Heart left ventricle (tissue), 16 donors: ENCODE measurements around the gene KRTAP19-6. TPM values are rescaled to one million over a fixed set of nuclear protein-coding genes. Genes with fewer than 3 reads are reported as not detected.
"Not testable (repeated sequence)": the region's sequence is repeated elsewhere in the genome, so short reads cannot be mapped to it uniquely, and the experiment has no call there.

Experiments
- ATAC-seq, 4 donors: fragments of 200-7000 bp; cut with Tn5 transposase; one replicate each; pipeline ENCODE4 v1.9.1; 2020 to 2022; ENCODE audit warnings: moderate library complexity in 4 of 4, mild to moderate bottlenecking in 3 of 4, moderate number of reproducible peaks in 1 of 4
- DNase-seq, 5 donors: peaks; one replicate each; pipeline ENCODE4 v3.0.0-alpha.2; 2020
- H3K27ac ChIP-seq, 12 donors: fragments of 200-600 bp; sonication (generic) in 4 of 12; one replicate each; pipeline versions ENCODE4 v1.5.0 to v1.8.0; 2016 to 2022; ENCODE audit warnings: mild to moderate bottlenecking in 2 of 12
- H3K27me3 ChIP-seq, 9 donors: fragments of 200-600 bp; sonication (generic) in 2 of 9; one replicate each; pipeline versions ENCODE4 v1.5.1 to v1.8.0; 2016 to 2022; ENCODE audit warnings: mild to moderate bottlenecking in 3 of 9
- H3K36me3 ChIP-seq, 9 donors: fragments of 200-600 bp; sonication (generic) in 2 of 9; one replicate each; pipeline versions ENCODE4 v1.5.0 to v1.8.0; 2018 to 2022; ENCODE audit warnings: mild to moderate bottlenecking in 2 of 9
- H3K4me1 ChIP-seq, 12 donors: fragments of 200-600 bp; sonication (generic) in 4 of 12; one replicate each; pipeline versions ENCODE4 v1.5.0 to v1.8.0; 2016 to 2022; ENCODE audit warnings: mild to moderate bottlenecking in 3 of 12
- H3K4me3 ChIP-seq, 12 donors: fragments of 200-600 bp; sonication (generic) in 4 of 12; one replicate each; pipeline versions ENCODE4 v1.5.0 to v1.8.0; 2017 to 2022; ENCODE audit warnings: mild to moderate bottlenecking in 9 of 12, moderate library complexity in 4 of 12
- H3K9me3 ChIP-seq, 12 donors: fragments of 200-600 bp; sonication (generic) in 4 of 12; one replicate each; pipeline versions ENCODE4 v1.5.0 to v1.8.0; 2016 to 2022; ENCODE audit warnings: mild to moderate bottlenecking in 1 of 12
- CTCF ChIP-seq, 12 donors: fragments of 200-600 bp; sonication (generic) in 4 of 12; IDR thresholded peaks; one replicate each; pipeline versions ENCODE4 v1.5.0 to v1.8.0; 2018 to 2022; ENCODE audit warnings: antibody characterized with exemption in 12 of 12, mild to moderate bottlenecking in 5 of 12
- POLR2A ChIP-seq, 2 donors: fragments of 450-650 bp; IDR thresholded peaks; one replicate each; pipeline ENCODE4 v1.6.1; 2017; ENCODE audit warnings: antibody characterized with exemption in 2 of 2, mild to moderate bottlenecking in 2 of 2, moderate library complexity in 2 of 2
- WGBS, 4 donors: extraction: QIAGEN DNeasy Blood & Tissue Kit in 2 of 4; methylation state at CpG; one replicate each; pipeline versions ENCODE4 v1.1.5 to v1.1.7; 2013 to 2018; 5-methylcytosine and 5-hydroxymethylcytosine counted together
- intact Hi-C, 10 donors: fragments of 100-400 bp; cut with DNase I; formaldehyde crosslinking; loops; one replicate each; pipeline versions ENCODE4 v1.11.1 to v1.14.2; 2022
- polyA plus RNA-seq, 2 donors: library from polyadenylated mRNA; stranded (reverse); fragments of 200-250 nt; gene quantifications; one replicate each; pipeline ENCODE4 v1.2.3, GENCODE V29; 2013
- total RNA-seq, 9 donors: library from RNA; depleted of rRNA in 2 of 9; stranded (reverse); fragments of >200 nt in 2 of 9; fragmentation: NEBNext Ultra II Directional in 3 of 9; extraction: Animal tissue kit (Norgen Biotek cat#: 25700) in 3 of 9; gene quantifications; one replicate each; pipeline versions ENCODE4 v1.1.0 to v1.2.4, GENCODE V29; 2016 to 2023
- donor health status: ischemic (EF 13 %, LVEDD 7.1; RV severe dilation, severe dysfunction).
- donor health status: healthy with polysubstance abuse.
- donor health status: DM: no; HTN: yes; CAD: no.
- donor health status: DM: no; HTN: no; CAD: no.
- donor health status: ischemic (EF 25% LVEDD 6.9; RV normal size, moderate dysfunction).
- donor health status: ischemic (EF 25% LVEDD 5.7; RV mildly dilated, moderate dysfunction).
- donor health status: healthy.
- donor health status: DM: yes; HTN: yes; CAD: no.
- donor health status: ischemic (EF 35%, LVEDD 5.7; RV mildly dilated, moderate dysfunction).
- donor health status: nonischemic (EF 11% LVEDD 7.7; RV severe dilation, severe dysfunction).
- donor health status: DM: yes; HTN: yes; CAD: no.
- donor health status: PGD.
- donor health status: ischemic (EF 29% LVEDD 5.4; RV normal size, mild dysfunction).
- donor health status: nonischemic (EF 23%, LVEDD 6.1; RV moderate dilation, normal function).

KRTAP19-6 gene
- total and polyA plus RNA-seq, 11 donors = not detected

DNA sequence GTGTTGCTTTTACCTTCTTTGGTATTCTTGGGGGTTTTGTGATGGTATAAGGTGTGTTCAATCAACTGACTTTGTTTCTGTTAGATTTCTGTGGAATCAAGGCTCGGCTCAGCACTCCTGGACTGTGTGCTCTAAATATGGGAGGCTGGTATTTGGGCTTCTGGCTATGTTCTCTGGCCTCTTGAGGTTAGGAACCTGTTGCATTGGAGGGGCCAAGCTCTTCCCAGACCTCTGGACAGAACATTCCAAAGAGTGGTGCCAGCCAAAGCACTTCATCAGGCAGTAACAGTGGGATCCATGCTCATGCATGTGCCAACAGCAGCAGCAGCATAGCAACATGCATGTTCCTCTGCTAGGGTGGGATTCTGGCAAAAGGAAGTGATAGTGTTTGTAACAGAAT lies 11.1 kb upstream of the KRTAP19-6 start:
- peak in 2 of 4 donors; percentile 65 to 69 for ATAC-seq
- Histone ChIP-seq H3K36me3 (no peaks in the 10 kb centered on the region), H3K27me3 (no peaks in the 10 kb centered on the region), H3K27ac (no peak overlapping the region), H3K9me3 (peaks cover 0 to 12% (median 0%) of the 10 kb centered on the region in 12 donors), H3K4me1 (no peaks in the 10 kb centered on the region), H3K4me3 (no peak overlapping the region)
- no peak for DNase-seq
- TF ChIP-seq POLR2A (IDR thresholded peaks at IDR 0.05) (no peak), CTCF (IDR thresholded peaks at IDR 0.05) (no peak)
- intact Hi-C loops = loop anchor here in 1 of 10 donors (5.0 kb wide), 1 partner anchor 140 kb away; no protein-coding TSS in a partner anchor
- WGBS, 4 donors = 38 to 68% (median 46%) methylated on average over 1 of the region's 1 CpG

GRCh38 chr21:30518876-30519275 lies 22.8 kb downstream of the KRTAP19-6 start:
- no peak overlapping the region for H3K4me3 ChIP-seq
- H3K9me3 ChIP-seq = peaks cover 0 to 7% (median 0%) of the 10 kb centered on the region in 12 donors
- no peaks in the 10 kb centered on the region for H3K27me3 ChIP-seq
- intact Hi-C loops = no loop called here
- no peak overlapping the region for H3K27ac ChIP-seq
- no peaks in the 10 kb centered on the region for H3K36me3 ChIP-seq
- ATAC-seq (no peak), DNase-seq (no peak)
- 46 to 62% (median 53%) methylated on average over 1 of the region's 1 CpG for WGBS, 4 donors
- no peak for TF ChIP-seq CTCF (IDR thresholded peaks at IDR 0.05)
- TF ChIP-seq POLR2A (IDR thresholded peaks at IDR 0.05) = no peak
- H3K4me1 ChIP-seq = no peaks in the 10 kb centered on the region

- Histone ChIP-seq H3K27ac (no peak overlapping the region), H3K9me3 (no peaks in the 10 kb centered on the region), H3K4me1 (no peaks in the 10 kb centered on the region), H3K36me3 (no peaks in the 10 kb centered on the region), H3K4me3 (no peak overlapping the region), H3K27me3 (no peaks in the 10 kb centered on the region)
- DNase-seq = no peak
- intact Hi-C loops = no loop called here
- no peak for TF ChIP-seq CTCF (IDR thresholded peaks at IDR 0.05)
- no peak for TF ChIP-seq POLR2A (IDR thresholded peaks at IDR 0.05)
- ATAC-seq = no peak
- 72 to 86% (median 79%) methylated on average over 1 of the region's 1 CpG for WGBS, 4 donors
These were observed 26.0 kb downstream of the KRTAP19-6 start for GRCh38 chr21:30515681-30516080.

- H3K4me1 ChIP-seq, H3K4me3 ChIP-seq, DNase-seq, ATAC-seq, H3K27me3 ChIP-seq, H3K36me3 ChIP-seq, intact Hi-C loops, H3K27ac ChIP-seq, H3K9me3 ChIP-seq: not testable (repeated sequence)
- WGBS, 4 donors = 25 to 31% (median 30%) methylated on average over 4 of the region's 4 CpGs
- peak in 2 of 12 donors; percentile 5 to 11 for TF ChIP-seq CTCF (IDR thresholded peaks at IDR 0.05)
These were observed 36.0 kb downstream of the KRTAP19-6 start for GRCh38 chr21:30505621-30506205.
